ENCODE results near the gene RALB.

- TF ChIP-seq MXI1 (IDR thresholded peaks at IDR 0.05; ENCODE audit: borderline replicate concordance, low read depth, low read length): no peak
- TF ChIP-seq CTCF (conservative IDR thresholded peaks at IDR 0.05; ENCODE audit: low read depth, low read length): no peak
- no peak for TF ChIP-seq RAD21 (IDR thresholded peaks at IDR 0.05; ENCODE audit: low read length)
- no peak for TF ChIP-seq POLR2A (IDR thresholded peaks at IDR 0.05; ENCODE audit: low read depth, low read length)
Observed at GRCh38 chr2:120235681-120236080, 17.0 kb upstream of the RALB start.
